ENCODE results near the gene DDX39B.

Gene DDX39B

DNA sequence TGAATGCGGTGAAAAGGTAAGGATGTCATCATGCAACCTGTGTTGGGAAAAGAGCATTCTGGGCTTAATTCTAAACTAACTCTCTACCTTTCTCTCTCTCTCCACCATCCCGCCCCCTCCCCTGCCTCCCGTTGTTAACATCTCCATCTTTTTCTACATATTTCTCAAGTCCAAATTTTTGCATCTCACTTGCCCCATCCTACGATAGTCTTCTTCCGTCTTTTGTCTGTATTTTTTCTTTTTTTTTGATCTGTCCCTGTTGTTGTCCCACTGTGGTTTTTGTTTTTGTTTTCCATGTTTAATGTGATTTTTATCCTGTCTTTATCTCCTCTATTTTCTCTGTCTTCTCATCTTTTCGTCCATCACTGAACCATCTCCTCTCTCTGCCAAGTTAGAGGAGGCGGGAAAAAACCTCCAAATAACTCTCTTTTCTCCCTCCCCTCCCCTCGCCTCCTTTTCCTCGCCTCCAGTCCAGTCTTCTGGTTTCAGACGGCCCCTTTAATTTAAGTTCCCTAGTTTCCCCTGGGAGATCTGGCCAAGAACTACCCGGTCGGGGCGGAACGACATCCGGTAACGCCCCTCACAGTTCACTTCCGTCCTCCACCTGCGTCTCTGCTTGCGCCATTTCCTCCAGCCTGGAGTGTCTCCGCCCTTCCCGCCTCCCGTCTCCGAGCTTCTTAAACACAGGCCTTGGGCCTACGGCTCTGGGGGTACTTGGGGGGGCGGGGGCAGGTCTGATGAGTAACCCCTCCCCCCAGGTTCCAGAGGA, 5.3 kb upstream of the DDX39B start, which contains the start of gene NFKBIL1:
NFKBIL1 (plus strand) TSS at position 651 of the 769 bp plus-strand sequence; CDS start at position 738, 87 bp downstream.
- DNase-seq: peak; percentile 97

GRCh38 chr6:31546339-31546957, 4.6 kb upstream of the DDX39B start, which contains the start of gene ATP6V1G2:
Gene ATP6V1G2 (minus strand): TSS chr6:31546608. CDS start chr6:31546559, 49 bp downstream.
- peak; percentile 85 for DNase-seq

DNA sequence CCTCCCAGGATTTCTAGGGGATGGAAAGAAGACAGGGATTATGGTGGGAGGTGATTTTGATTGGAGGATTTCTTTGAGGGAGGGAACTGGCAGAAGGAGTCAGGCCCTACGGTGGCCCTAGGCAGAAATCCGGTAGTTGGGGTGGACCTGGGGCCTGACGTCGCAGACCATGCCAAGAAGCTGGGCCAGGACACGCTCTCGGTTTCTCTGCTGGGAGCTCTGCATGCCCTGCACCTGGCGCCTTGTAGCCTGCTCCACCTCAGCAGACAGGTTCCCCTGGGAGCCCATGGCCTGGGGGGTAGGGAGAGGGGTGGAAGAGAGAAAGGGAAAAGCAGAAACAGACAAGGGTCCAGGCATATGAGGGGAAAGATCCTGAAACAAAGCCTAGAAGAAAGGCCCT, 3.5 kb upstream of the DDX39B start:
- no peak for DNase-seq

GRCh38 chr6:31544676-31545075, 2.9 kb upstream of the DDX39B start:
- DNase-seq: no peak

- DNase-seq: no peak
These were observed 1.8 kb upstream of the DDX39B start for GRCh38 chr6:31543639-31544038.

DNA sequence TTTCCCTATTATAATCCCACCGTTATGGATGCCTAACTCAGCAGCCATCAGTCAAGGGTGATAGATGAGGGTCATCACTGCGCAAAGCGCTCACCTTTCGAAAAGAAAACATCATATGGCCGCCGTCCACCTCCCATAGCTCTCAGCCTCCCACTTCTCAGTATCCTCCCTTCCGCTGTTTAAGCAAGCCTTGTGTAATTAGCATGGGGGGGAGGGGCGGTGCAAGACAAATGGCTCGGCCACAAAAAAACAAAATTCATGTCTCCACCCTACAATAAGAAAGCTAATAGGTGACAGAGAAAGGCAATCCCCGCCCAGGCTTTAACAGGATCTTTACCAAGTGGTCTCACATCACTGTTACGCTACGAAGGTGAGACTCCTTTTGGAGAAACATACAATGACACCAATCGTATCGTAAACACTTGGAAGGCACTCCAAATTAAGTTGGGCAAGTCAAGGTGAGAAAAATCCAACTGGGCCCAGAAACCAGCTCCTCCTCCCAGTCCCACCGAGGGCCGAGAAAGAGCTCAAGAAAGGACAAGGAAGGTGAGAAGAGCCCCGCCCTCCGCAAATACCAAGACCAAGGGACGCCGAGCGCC, 645 bp downstream of the DDX39B start:
- DNase-seq: peak; percentile 68

- no peak for DNase-seq
These were observed 1.2 kb downstream of the DDX39B start for GRCh38 chr6:31540640-31541039.

DNA sequence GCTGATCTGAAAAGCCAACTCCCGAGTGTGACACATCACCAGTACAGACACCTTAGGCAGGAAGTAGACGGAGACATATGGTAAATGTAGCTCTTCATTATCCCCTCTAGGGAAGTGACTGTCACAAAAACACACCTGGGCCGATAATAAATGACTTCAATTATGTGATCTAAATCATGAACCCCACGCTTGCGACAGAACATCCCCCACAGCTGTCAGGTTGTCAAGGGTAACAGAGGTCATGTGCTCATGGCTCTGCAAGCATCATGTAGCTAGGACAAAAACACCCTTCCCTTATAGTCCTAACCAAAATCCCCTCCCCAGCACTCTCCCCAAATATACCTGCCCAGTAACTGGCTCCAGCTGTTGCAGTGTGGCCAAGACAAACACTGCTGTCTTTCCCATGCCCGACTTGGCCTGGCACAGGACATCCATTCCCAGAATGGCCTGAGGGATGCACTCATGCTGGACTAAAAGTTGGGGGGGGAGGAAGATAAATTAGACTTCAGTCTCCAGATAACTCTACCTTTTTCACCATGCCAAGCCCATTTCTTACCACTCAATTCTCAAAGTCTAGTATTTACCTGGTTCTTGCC, 2.9 kb downstream of the DDX39B start:
- DNase-seq: no peak

DNA sequence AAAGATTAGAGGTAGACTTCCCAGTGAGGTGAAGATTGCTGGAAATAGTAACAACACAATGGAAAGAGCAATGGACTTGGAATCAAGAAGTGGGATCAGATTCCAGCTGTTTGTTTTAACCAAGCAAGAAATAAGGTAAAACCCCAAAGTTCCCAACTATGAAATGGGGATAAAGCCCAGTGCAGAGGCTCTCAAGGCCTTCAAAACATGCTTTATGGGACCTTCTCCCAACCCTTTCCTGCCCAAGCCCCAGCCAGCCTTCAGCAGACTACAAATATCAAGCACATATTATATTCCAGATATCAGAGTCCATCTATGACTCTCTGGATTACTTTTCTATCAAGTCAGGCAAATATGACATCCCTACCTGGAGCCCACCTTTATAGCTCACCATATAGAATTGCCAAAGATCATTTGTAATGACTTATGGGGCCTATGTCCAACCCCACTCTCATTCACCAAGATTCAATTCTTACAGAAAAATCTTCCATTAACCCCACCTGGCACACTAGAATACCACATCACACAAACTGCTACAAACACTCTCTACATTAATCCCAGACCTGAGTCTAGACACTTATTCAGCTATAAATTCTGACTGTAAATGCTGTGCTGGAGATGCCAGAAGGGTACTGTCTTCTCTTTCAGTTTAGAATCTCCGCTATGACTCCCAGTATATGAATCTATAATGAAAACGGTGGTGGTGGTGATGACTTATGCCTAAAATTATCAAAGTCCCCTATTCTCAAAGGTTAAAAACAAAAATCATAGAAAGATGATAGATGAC, 6.1 kb downstream of the DDX39B start:
- no peak for DNase-seq

- DNase-seq: no peak
These were observed 7.2 kb downstream of the DDX39B start for GRCh38 chr6:31534521-31535040.

DNA sequence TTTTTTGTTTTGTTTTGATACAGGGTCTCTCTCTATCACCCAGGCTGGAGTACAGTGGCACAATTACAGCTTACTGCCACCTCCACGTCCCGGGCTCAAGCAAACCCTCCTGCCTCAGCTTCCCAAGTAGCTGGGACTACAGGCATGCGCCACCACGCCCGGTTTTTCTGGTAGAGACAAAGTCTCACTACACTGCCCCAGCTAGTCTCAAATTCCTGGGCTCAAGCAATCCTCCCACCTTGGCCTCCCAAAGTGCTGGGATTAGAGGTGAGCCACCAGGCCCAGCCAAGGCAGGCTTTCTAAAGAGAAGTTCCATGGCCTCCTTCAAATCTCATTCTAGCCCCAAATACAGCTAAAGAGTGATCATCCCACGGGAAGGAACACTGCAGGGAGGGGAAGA, 7.8 kb downstream of the DDX39B start:
- DNase-seq: no peak

DNA sequence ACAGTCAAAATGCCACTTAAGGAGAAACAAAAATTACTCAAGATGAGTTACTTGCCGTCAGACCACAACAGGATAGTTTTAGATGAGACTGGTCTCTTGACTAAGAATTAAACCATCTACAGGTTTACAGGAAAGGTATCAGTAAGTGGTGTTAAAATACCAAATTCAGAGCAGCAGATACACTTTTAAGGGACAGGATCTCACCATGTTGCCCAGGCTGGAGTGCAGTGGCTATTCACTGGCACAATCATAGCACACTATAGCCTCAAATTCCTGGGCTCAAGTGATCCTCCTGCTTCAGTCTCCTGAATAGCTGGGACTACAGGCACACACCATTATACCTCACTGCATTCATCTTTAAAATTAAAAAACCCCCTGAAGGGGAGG, 8.4 kb downstream of the DDX39B start:
- DNase-seq: no peak

- DNase-seq: no peak
These were observed 9.0 kb downstream of the DDX39B start for GRCh38 chr6:31532644-31533454.

DNA sequence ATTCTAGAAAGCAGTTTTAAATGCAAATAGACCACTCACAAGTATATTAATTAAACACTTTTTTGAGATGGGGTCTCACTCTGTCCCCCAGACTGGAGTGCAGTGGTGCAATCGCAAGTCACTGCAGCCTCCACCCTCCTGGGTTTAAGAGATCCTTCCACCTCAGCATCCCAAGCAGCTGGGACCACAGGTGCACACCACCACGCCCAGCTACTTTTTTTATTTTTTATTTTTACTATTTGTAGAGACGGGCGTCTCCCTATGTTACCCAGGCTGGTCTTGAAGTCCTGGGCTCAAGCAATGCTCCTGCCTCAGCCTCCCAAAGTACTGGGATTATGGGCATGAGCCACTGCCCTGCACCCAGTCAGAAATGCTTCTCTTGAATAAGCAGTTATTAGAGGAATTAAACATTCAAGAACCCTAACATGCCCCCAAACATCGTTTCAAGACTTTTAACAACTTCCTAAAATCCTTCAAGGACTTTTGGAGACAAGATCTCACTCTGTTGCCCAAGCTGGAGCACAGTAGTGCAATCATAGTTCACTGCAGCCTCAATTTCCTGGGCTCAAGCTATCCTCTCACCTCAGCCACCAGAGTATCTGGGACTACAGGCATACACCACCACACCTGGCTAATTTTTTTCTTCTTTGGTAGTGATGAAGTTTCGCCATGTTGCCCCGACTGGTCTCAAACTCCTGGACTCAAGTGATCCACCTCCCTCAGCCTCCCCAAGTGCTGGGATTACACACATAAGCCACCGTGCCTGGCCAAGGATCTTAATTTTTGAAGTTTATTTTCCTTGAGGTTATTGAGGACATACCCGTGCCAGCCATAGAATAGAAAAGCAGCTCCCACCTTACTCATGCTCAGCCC, 9.8 kb downstream of the DDX39B start:
- DNase-seq: no peak

GRCh38 chr6:31531162-31531561, 10.6 kb downstream of the DDX39B start:
- DNase-seq: no peak

- no peak for DNase-seq
These were observed 11.1 kb downstream of the DDX39B start for GRCh38 chr6:31530659-31531058.

GRCh38 chr6:31529329-31530150, 12.3 kb downstream of the DDX39B start:
- DNase-seq: no peak

DNA sequence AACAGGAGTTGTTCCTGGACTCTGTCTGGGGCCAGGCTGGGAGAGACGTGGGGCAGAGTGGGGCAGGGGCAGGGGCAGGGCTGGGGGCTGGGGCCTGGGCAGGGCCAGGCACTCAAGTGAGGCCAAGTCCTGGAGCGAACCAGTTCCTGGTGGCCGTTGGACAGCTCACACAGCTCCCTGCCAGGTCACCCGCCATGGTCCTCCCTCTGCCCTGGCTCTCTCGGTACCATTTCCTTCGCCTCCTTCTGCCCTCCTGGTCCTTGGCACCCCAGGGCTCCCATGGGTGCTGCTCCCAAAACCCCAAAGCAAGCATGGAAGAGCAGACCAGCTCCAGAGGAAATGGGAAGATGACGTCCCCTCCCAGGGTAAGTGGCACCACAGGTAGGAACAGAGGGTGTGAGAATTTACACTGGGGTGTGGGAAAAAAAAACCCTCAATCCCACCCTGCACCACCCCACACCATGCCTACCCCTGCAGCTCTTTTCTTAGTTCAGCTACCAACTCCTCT, 12.9 kb downstream of the DDX39B start, which contains the start of gene MCCD1:
MCCD1 (plus strand) TSS at position 142 of the 508 bp plus-strand sequence; CDS start at position 195, 53 bp downstream.
- no peak for DNase-seq

DNA sequence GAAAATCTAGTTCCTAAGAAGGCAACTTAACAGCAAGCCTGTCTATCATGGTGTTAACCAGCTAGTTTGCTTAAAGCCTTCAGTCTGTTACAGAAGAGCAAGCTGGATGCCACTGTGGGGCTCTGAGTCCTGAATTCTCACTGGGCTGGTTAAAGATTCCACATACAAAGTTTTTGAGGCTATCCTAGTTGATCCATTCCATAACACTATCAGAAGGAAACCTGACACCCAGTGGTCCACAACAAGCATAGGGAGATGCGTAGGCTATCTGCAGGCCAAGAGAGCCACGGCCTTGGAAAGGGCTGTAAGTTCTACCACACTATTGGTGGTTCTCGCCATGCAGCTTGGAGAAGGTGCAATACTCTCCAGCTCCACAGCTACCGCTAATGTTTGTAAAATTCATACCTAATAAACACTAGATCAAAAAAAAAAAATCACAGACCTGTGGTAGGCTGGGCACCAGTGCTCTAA, 13.5 kb downstream of the DDX39B start:
- no peak for DNase-seq

Measured in suppressor macrophage treated with lipopolysaccharide for 4 hours (primary cell).